Activated CD4-positive, CD25-positive, alpha-beta regulatory T cell treated with anti-CD3 and anti-CD28 coated beads, Interleukin-2, amount 50 U/mL, for 16 hours (primary cell): ENCODE data around the gene ARHGAP45.

Experiments
- DNase-seq: peaks from one replicate; pipeline ENCODE4 v3.0.0-alpha.2; 2020; ENCODE audit warnings: low read depth, low spot score

ARHGAP45 gene

GRCh38 chr19:1131718-1132551 lies 65.0 kb downstream of the ARHGAP45 start:
- DNase-seq = peak; percentile 76

- DNase-seq = no peak
Measured at GRCh38 chr19:1132552-1133383, 65.8 kb downstream of the ARHGAP45 start.

DNA sequence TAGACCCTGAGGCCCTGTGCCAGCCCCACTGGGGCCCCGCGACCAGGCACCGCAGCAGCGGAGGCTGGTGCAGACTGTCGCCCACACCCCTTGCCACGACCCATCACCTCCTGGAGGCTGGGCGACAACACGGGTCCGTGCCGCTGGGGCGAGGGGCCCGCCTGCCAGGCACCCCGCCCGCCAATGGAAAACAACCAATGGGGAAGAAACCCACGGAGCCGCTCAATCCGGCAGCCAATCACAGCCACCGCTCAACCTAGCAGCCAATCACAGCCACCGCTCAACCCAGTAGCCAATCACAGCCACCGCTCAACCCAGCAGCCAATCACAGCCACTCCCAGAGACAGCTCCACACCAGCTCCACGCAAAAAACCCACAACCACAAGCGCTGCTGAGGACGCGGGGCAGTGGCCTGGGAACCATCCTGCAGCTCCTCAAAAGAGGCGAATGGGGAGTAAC lies 66.5 kb downstream of the ARHGAP45 start:
- DNase-seq = peak; percentile 48

DNA sequence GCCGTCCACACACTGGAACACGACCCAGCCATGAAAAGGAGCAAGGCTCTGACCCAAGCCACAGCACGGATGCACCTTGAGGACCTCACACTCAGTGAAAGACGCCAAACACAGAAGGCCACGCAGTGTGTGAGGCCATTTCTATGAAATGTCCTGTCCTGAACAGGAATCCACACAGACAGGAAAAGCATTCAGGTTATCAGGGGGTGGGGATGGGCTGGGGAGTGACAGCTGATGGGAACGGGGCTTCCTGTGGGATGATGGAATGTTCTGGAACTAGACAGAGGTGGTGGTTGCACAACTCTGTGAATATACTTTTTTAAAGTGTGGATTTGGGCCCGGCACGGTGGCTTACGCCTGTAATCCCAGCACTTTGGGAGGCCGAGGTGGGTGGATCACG lies 67.5 kb downstream of the ARHGAP45 start:
- DNase-seq = no peak

DNA sequence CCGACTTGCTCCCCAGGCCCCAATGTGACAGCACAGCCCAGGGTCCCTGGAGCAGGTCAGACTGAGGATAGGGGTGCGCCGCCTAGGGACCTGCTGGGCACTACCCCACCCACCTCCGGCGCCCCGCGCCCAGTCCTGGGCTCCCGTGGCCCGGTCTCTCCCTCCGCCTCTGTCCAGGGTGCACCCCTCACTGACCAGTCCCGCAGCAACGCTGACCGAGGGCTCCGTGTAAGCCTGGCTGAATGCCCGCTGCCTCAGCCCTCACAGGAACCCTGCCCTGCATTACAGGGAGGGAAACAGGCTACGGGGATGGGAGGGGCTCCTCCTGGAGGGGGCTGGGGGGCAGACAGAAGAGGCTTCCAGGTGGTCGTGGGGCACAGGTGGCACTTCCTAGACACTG lies 68.5 kb downstream of the ARHGAP45 start:
- no peak for DNase-seq

- DNase-seq = no peak
Measured at GRCh38 chr19:1136201-1136600, 69.2 kb downstream of the ARHGAP45 start.
